HPDE6-E6E7 (cell line): ENCODE results near the gene ANXA6.

Source experiments
- DNase-seq: peaks from one replicate; pipeline ENCODE4 v3.0.0; 2011; ENCODE audit warnings: missing footprints; ENCODE audit errors: extremely low spot score

Gene ANXA6

GRCh38 chr5:151128817-151129216 lies 28.8 kb downstream of the ANXA6 start:
- DNase-seq: no peak

GRCh38 chr5:151127926-151128325 lies 29.7 kb downstream of the ANXA6 start:
- no peak for DNase-seq

GRCh38 chr5:151126199-151126645 lies 31.4 kb downstream of the ANXA6 start:
- peak; percentile 33 for DNase-seq

- no peak for DNase-seq
Observed at GRCh38 chr5:151125421-151125820, 32.2 kb downstream of the ANXA6 start.

- DNase-seq: no peak
Observed at GRCh38 chr5:151123897-151124751, 33.5 kb downstream of the ANXA6 start.

GRCh38 chr5:151122828-151123227 lies 34.8 kb downstream of the ANXA6 start:
- no peak for DNase-seq

GRCh38 chr5:151121665-151122064 lies 35.9 kb downstream of the ANXA6 start:
- DNase-seq: no peak

- DNase-seq: no peak
Observed at GRCh38 chr5:151121095-151121494, 36.5 kb downstream of the ANXA6 start.

GRCh38 chr5:151118913-151119575 lies 38.5 kb downstream of the ANXA6 start:
- no peak for DNase-seq

- peak; percentile 64 for DNase-seq
Observed at GRCh38 chr5:151115272-151115905, 42.2 kb downstream of the ANXA6 start.

- no peak for DNase-seq
Observed at GRCh38 chr5:151113651-151114050, 43.9 kb downstream of the ANXA6 start.

- DNase-seq: no peak
Observed at GRCh38 chr5:151110992-151111391, 46.6 kb downstream of the ANXA6 start.

- DNase-seq: no peak
Observed at GRCh38 chr5:151110122-151110681, 47.4 kb downstream of the ANXA6 start.

GRCh38 chr5:151108566-151108965 lies 49.0 kb downstream of the ANXA6 start:
- DNase-seq: no peak

GRCh38 chr5:151107738-151108520 lies 49.6 kb downstream of the ANXA6 start:
- DNase-seq: no peak

GRCh38 chr5:151107084-151107483 lies 50.5 kb downstream of the ANXA6 start:
- DNase-seq: no peak

GRCh38 chr5:151106509-151106908 lies 51.1 kb downstream of the ANXA6 start:
- no peak for DNase-seq

GRCh38 chr5:151106043-151106442 lies 51.5 kb downstream of the ANXA6 start:
- DNase-seq: no peak

- DNase-seq: no peak
Observed at GRCh38 chr5:151105561-151105960, 52.0 kb downstream of the ANXA6 start.

- DNase-seq: no peak
Observed at GRCh38 chr5:151104795-151105194, 52.8 kb downstream of the ANXA6 start.

- no peak for DNase-seq
Observed at GRCh38 chr5:151101746-151102145, 55.8 kb downstream of the ANXA6 start.
